Gastroesophageal sphincter (tissue), 4 donors: ENCODE results near the gene MARK3. TPM values are rescaled to one million over a fixed set of nuclear protein-coding genes. Genes with fewer than 3 reads are reported as not detected.

Experiments used
- ATAC-seq: fragments of 150-250 bp; one replicate; pipeline ENCODE4 v1.9.1; 2016; ENCODE audit warnings: mild to moderate bottlenecking, moderate library complexity
- H3K27ac ChIP-seq, 4 donors: fragments of 200-600 bp; sonication (generic) in 3 of 4; 1 replicate in 3 of 4; 2 replicates in 1 of 4; pipeline ENCODE4 v1.5.1; 2016 to 2019
- H3K27me3 ChIP-seq: fragments of 200-600 bp; sonication (generic); one replicate; pipeline ENCODE4 v1.5.1; 2019
- H3K36me3 ChIP-seq, 2 donors: fragments of 200-600 bp; sonication (generic); one replicate each; pipeline ENCODE4 v1.5.1; 2019; ENCODE audit warnings: control low read depth in 1 of 2
- H3K4me1 ChIP-seq, 3 donors: fragments of 200-600 bp; sonication (generic); 1 replicate in 2 of 3; 2 replicates in 1 of 3; pipeline ENCODE4 v1.5.1; 2016 to 2019; ENCODE audit warnings: control low read depth in 2 of 3
- H3K4me3 ChIP-seq, 2 donors: fragments of 200-600 bp; sonication (generic); one replicate each; pipeline ENCODE4 v1.5.1; 2019; ENCODE audit warnings: mild to moderate bottlenecking in 1 of 2, moderate library complexity in 1 of 2
- H3K9me3 ChIP-seq, 3 donors: fragments of 200-600 bp; sonication (generic); one replicate each; pipeline ENCODE4 v1.5.1; 2017 to 2019; ENCODE audit warnings: control low read depth in 2 of 3
- CTCF ChIP-seq, 4 experiments: fragments of 200-600 bp in 2 of 4; fragments of 450-650 bp in 2 of 4; sonication (generic) in 1 of 4; IDR thresholded peaks; one replicate each; pipeline ENCODE4 v1.5.1; 2017 to 2019; ENCODE audit warnings: antibody characterized with exemption in 4 of 4, mild to moderate bottlenecking in 2 of 4, moderate library complexity in 2 of 4
- EP300 ChIP-seq: sonication (generic); formaldehyde crosslinking; IDR thresholded peaks from one replicate; pipeline ENCODE4 v1.6.1; 2017; ENCODE audit warnings: antibody characterized with exemption, mild to moderate bottlenecking
- POLR2A ChIP-seq, 2 donors: fragments of 450-650 bp; IDR thresholded peaks; one replicate each; pipeline ENCODE4 v1.6.1; 2017; ENCODE audit warnings: antibody characterized with exemption in 2 of 2, mild to moderate bottlenecking in 2 of 2, moderate library complexity in 1 of 2
- POLR2AphosphoS5 ChIP-seq: sonication (generic); formaldehyde crosslinking; IDR thresholded peaks from one replicate; pipeline ENCODE4 v1.6.1; 2017; ENCODE audit warnings: antibody characterized with exemption
- WGBS, 2 donors: methylation state at CpG; one replicate each; pipeline ENCODE4 v1.1.5; 2018; ENCODE audit warnings: low coverage in 1 of 2; 5-methylcytosine and 5-hydroxymethylcytosine counted together
- total RNA-seq, 4 donors: library from RNA; depleted of rRNA; stranded (reverse); fragments of >200 nt; gene quantifications; one replicate each; pipeline ENCODE4 v1.1.0, GENCODE V29; 2016

MARK3 gene
- total RNA-seq, 4 donors from 2014 or later: 65.1 to 127 (median 70.4) TPM

GRCh38 chr14:103540821-103541708 lies 155.8 kb downstream of the MARK3 start:
- no peaks in the 10 kb centered on the region for H3K9me3 ChIP-seq
- peaks cover 0 to 1% of the 10 kb centered on the region in 2 donors for H3K36me3 ChIP-seq
- no peak for ATAC-seq
- 13 to 17% methylated on average over 1 to 3 of the region's 17 CpGs for WGBS, 2 donors
- peaks cover 31 to 100% (median 70%) of the 10 kb centered on the region in 3 donors for H3K4me1 ChIP-seq
- peak overlapping the region; percentile 62 to 96 (median 92) for H3K27ac ChIP-seq
- H3K27me3 ChIP-seq: no peaks in the 10 kb centered on the region
- TF ChIP-seq EP300 (no peak), POLR2A (IDR thresholded peaks at IDR 0.05) (no peak), POLR2AphosphoS5 (no peak), CTCF (IDR thresholded peaks at IDR 0.05) (no peak)
- H3K4me3 ChIP-seq: no peak overlapping the region

GRCh38 chr14:103541709-103542604 lies 156.7 kb downstream of the MARK3 start:
- no peak overlapping the region for H3K4me3 ChIP-seq
- WGBS, 2 donors: no CpG with 5 or more reads among the region's 33 CpGs
- peaks cover 31 to 100% (median 78%) of the 10 kb centered on the region in 3 donors for H3K4me1 ChIP-seq
- no peaks in the 10 kb centered on the region for H3K27me3 ChIP-seq
- H3K9me3 ChIP-seq: no peaks in the 10 kb centered on the region
- H3K36me3 ChIP-seq: no peaks in the 10 kb centered on the region
- peak; percentile 14 for ATAC-seq
- peak overlapping the region; percentile 62 to 96 (median 92) for H3K27ac ChIP-seq
- peak in 3 of 4 experiments; percentile 22 to 42 (median 39) for TF ChIP-seq CTCF (IDR thresholded peaks at IDR 0.05)
- no peak for TF ChIP-seq POLR2A (IDR thresholded peaks at IDR 0.05)
- no peak for TF ChIP-seq EP300
- TF ChIP-seq POLR2AphosphoS5: no peak

- WGBS, 2 donors: 0% methylated on average over 1 of the region's 18 CpGs; no CpG with 5 or more reads in 1 of the 2 donors
- Histone ChIP-seq H3K4me3 (peak overlapping the region in 1 of 2 donors; percentile 8), H3K27me3 (no peaks in the 10 kb centered on the region), H3K27ac (peak overlapping the region; percentile 62 to 96 (median 92)), H3K9me3 (no peaks in the 10 kb centered on the region), H3K4me1 (peaks cover 31 to 100% (median 78%) of the 10 kb centered on the region in 3 donors), H3K36me3 (no peaks in the 10 kb centered on the region)
- TF ChIP-seq CTCF (IDR thresholded peaks at IDR 0.05): no peak
- peak; percentile 16 for TF ChIP-seq POLR2AphosphoS5
- no peak for TF ChIP-seq POLR2A (IDR thresholded peaks at IDR 0.05)
- no peak for TF ChIP-seq EP300
- peak; percentile 17 for ATAC-seq
Measured at GRCh38 chr14:103542605-103543088, 157.4 kb downstream of the MARK3 start.

GRCh38 chr14:103543140-103543539 lies 157.9 kb downstream of the MARK3 start:
- Histone ChIP-seq H3K9me3 (no peaks in the 10 kb centered on the region), H3K4me3 (peak overlapping the region in 1 of 2 donors; percentile 8), H3K36me3 (no peaks in the 10 kb centered on the region), H3K27me3 (no peaks in the 10 kb centered on the region), H3K27ac (peak overlapping the region; percentile 62 to 96 (median 92)), H3K4me1 (peaks cover 31 to 100% (median 75%) of the 10 kb centered on the region in 3 donors)
- 60 to 72% methylated on average over 1 to 3 of the region's 10 CpGs for WGBS, 2 donors
- ATAC-seq: no peak
- TF ChIP-seq EP300 (no peak), POLR2AphosphoS5 (no peak), POLR2A (IDR thresholded peaks at IDR 0.05) (no peak), CTCF (IDR thresholded peaks at IDR 0.05) (no peak)
